Hypothalamus (tissue), 51 donors: ENCODE results near the gene NBR1.
"Not testable (repeated sequence)": the region's sequence is repeated elsewhere in the genome, so short reads cannot be mapped to it uniquely, and the experiment has no call there.

Experiments
- DNase-seq, 51 donors: peaks; one replicate each; lab custom pipeline; 2025; lab: John Stamatoyannopoulos, UW

NBR1 gene

GRCh38 chr17:43239597-43239996 is 68.6 kb downstream of the NBR1 start:
- not testable (repeated sequence) for DNase-seq

GRCh38 chr17:43240596-43241352 is 69.8 kb downstream of the NBR1 start:
- DNase-seq = not testable (repeated sequence)

- DNase-seq = not testable (repeated sequence)
Measured at GRCh38 chr17:43246456-43246855, 75.4 kb downstream of the NBR1 start.
